Keratinocyte (primary cell): Measurements from ENCODE around the gene BEAN1. TPM values are rescaled to one million over a fixed set of nuclear protein-coding genes. Genes with fewer than 3 reads are reported as not detected.

Experiments
- DNase-seq: peaks from one replicate; pipeline ENCODE4 v3.0.0-alpha.2; 2011; ENCODE audit warnings: low read depth, missing footprints, low spot score
- FAIRE-seq: peaks from 2 replicates; lab custom pipeline; 2011; peaks lifted over from hg19 to GRCh38; lab: Jason Lieb, UNC
- H2AFZ ChIP-seq: 2 replicates; pipeline ENCODE4 v1.6.0; 2012; ENCODE audit warnings: low read length, control low read depth, inconsistent platforms; ENCODE audit not compliant: control insufficient read depth
- H3K27ac ChIP-seq: 2 replicates; pipeline ENCODE4 v1.5.1; 2011; ENCODE audit warnings: low read length; ENCODE audit not compliant: control insufficient read depth, insufficient read depth
- H3K27me3 ChIP-seq: 3 replicates; pipeline ENCODE4 v1.6.0; 2011; ENCODE audit warnings: low read length; ENCODE audit not compliant: control insufficient read depth, insufficient read depth; ENCODE audit errors: extremely low read depth
- H3K36me3 ChIP-seq, 2 experiments: 2 replicates in 1 of 2; 3 replicates in 1 of 2; pipeline ENCODE4 v1.5.1; 2011; ENCODE audit warnings: low read length in 2 of 2, mild to moderate bottlenecking in 1 of 2; ENCODE audit not compliant: control insufficient read depth in 2 of 2, insufficient read depth in 2 of 2; ENCODE audit errors: extremely low read depth in 1 of 2
- H3K4me1 ChIP-seq: 3 replicates; pipeline ENCODE4 v1.5.1; 2011; ENCODE audit warnings: low read length; ENCODE audit not compliant: control insufficient read depth, insufficient read depth; ENCODE audit errors: extremely low read depth
- H3K4me2 ChIP-seq: 3 replicates; pipeline ENCODE4 v1.6.0; 2011; ENCODE audit warnings: low read depth, low read length; ENCODE audit not compliant: control insufficient read depth, insufficient read depth; ENCODE audit errors: extremely low read depth
- H3K4me3 ChIP-seq, 3 experiments: fragments of 200-600 bp in 1 of 3; sonication (generic) in 1 of 3; 2 replicates in 2 of 3; 3 replicates in 1 of 3; pipeline ENCODE4 v1.5.1; 2011 to 2016; ENCODE audit warnings: low read length in 3 of 3, mild to moderate bottlenecking in 3 of 3, control low read depth in 2 of 3, inconsistent platforms in 1 of 3, low read depth in 1 of 3, mixed read lengths in 1 of 3, mixed run types in 1 of 3, moderate library complexity in 1 of 3; ENCODE audit not compliant: control insufficient read depth in 2 of 3, insufficient read depth in 2 of 3; ENCODE audit errors: extremely low read depth in 1 of 3
- H3K79me2 ChIP-seq: 2 replicates; pipeline ENCODE4 v1.6.0; 2012; ENCODE audit warnings: low read length; ENCODE audit not compliant: control insufficient read depth, insufficient read depth
- H3K9ac ChIP-seq: 3 replicates; pipeline ENCODE4 v1.6.0; 2011; ENCODE audit warnings: low read length; ENCODE audit not compliant: control insufficient read depth, insufficient read depth; ENCODE audit errors: extremely low read depth
- H3K9me1 ChIP-seq: 3 replicates; pipeline ENCODE4 v1.6.0; 2011; ENCODE audit warnings: low read length; ENCODE audit not compliant: control insufficient read depth, insufficient read depth; ENCODE audit errors: extremely low read depth
- H3K9me3 ChIP-seq: 2 replicates; pipeline ENCODE4 v1.5.1; 2012; ENCODE audit warnings: low read depth, low read length; ENCODE audit not compliant: control insufficient read depth
- H4K20me1 ChIP-seq: 3 replicates; pipeline ENCODE4 v1.6.0; 2011; ENCODE audit warnings: low read length; ENCODE audit not compliant: control insufficient read depth, insufficient read depth; ENCODE audit errors: extremely low read depth
- CTCF ChIP-seq, 3 experiments: IDR thresholded peaks in 1 of 3; conservative IDR thresholded peaks in 1 of 3; optimal IDR thresholded peaks in 1 of 3; 2 replicates in 2 of 3; 3 replicates in 1 of 3; pipeline versions ENCODE3 to v1.5.1; 2011; ENCODE audit warnings: low read length in 3 of 3, mild to moderate bottlenecking in 3 of 3, moderate library complexity in 2 of 3, control low read depth in 1 of 3, inconsistent platforms in 1 of 3; ENCODE audit not compliant: insufficient read depth in 2 of 3; ENCODE audit errors: extremely low read depth in 1 of 3
- EZH2 ChIP-seq: IDR thresholded peaks from one replicate; pipeline ENCODE4 v1.6.1; 2012; ENCODE audit warnings: inconsistent platforms, mild to moderate bottlenecking, low read length, moderate library complexity
- dilution Hi-C: fragments of 300-500 bp; cut with MboI; formaldehyde crosslinking; loops from one replicate; pipeline ENCODE4 v1.7.0; 2020; ENCODE audit warnings: low sequenced_read_pairs; ENCODE audit not compliant: extremely low pct_ligation_motif_present
- polyA plus RNA-seq, 5 experiments: library from polyadenylated mRNA; depleted of rRNA in 3 of 5; stranded (reverse) in 3 of 5; stranded (forward) in 1 of 5; unstranded in 1 of 5; fragments of >200 nt; gene quantifications; 1 replicate in 1 of 5; 2 replicates in 3 of 5; 3 replicates in 1 of 5; pipeline versions ENCODE4 v1.2.1 to v1.2.3, GENCODE V29; 2011 to 2012; ENCODE audit warnings: missing spikeins in 2 of 5, low read depth in 1 of 5, low replicate concordance in 1 of 5

The BEAN1 gene
- polyA plus RNA-seq, 1 donor (not counting 4 experiments of a cell fraction or from before 2014, with no cell fraction given): 0.24 TPM

GRCh38 chr16:66409156-66409555 is 17.9 kb upstream of the BEAN1 start:
- H3K4me3 ChIP-seq: peak overlapping the region; percentile 0 to 77 (median 63)
- no peaks in the 10 kb centered on the region for H3K9me1 ChIP-seq
- peak; percentile 43 for FAIRE-seq
- dilution Hi-C loops: no loop called here
- H3K4me2 ChIP-seq: peak overlapping the region; percentile 98
- H3K4me1 ChIP-seq: peaks cover 28% of the 10 kb centered on the region
- H3K36me3 ChIP-seq: no peaks in the 10 kb centered on the region
- peak overlapping the region; percentile 97 for H3K27ac ChIP-seq
- H3K27me3 ChIP-seq: peaks cover 6% of the 10 kb centered on the region
- no peaks in the 10 kb centered on the region for H4K20me1 ChIP-seq
- no peaks in the 10 kb centered on the region for H3K79me2 ChIP-seq
- no peaks in the 10 kb centered on the region for H3K9me3 ChIP-seq
- no peak for TF ChIP-seq CTCF (optimal IDR thresholded peaks at IDR 0.05 in 1 of 3, IDR thresholded peaks at IDR 0.05 in 1 of 3, conservative IDR thresholded peaks at IDR 0.05 in 1 of 3; ENCODE audit: extremely low read depth in 1 of 3, insufficient read depth in 2 of 3, low read length in 3 of 3)
- TF ChIP-seq EZH2: no peak
- H3K9ac ChIP-seq: peak overlapping the region; percentile 88
- no peak for DNase-seq
- no peak overlapping the region for H2AFZ ChIP-seq

GRCh38 chr16:66412182-66412581 is 14.9 kb upstream of the BEAN1 start:
- Histone ChIP-seq H3K27ac (no peak overlapping the region), H3K36me3 (no peaks in the 10 kb centered on the region), H3K4me3 (no peak overlapping the region), H2AFZ (no peak overlapping the region), H4K20me1 (no peaks in the 10 kb centered on the region), H3K9ac (no peak overlapping the region), H3K4me2 (no peak overlapping the region), H3K9me3 (no peaks in the 10 kb centered on the region), H3K27me3 (no peaks in the 10 kb centered on the region), H3K9me1 (no peaks in the 10 kb centered on the region), H3K79me2 (no peaks in the 10 kb centered on the region), H3K4me1 (peaks cover 32% of the 10 kb centered on the region)
- no peak for FAIRE-seq
- DNase-seq: no peak
- dilution Hi-C loops: no loop called here
- TF ChIP-seq EZH2 (no peak), CTCF (optimal IDR thresholded peaks at IDR 0.05 in 1 of 3, IDR thresholded peaks at IDR 0.05 in 1 of 3, conservative IDR thresholded peaks at IDR 0.05 in 1 of 3; ENCODE audit: extremely low read depth in 1 of 3, insufficient read depth in 2 of 3, low read length in 3 of 3) (no peak)
